NCI-H2227 treated with DMSO at 0.1 percent for 48 hours (cell line): Measurements from ENCODE around the gene MTX2.

Experiments used
- DNase-seq: peaks from one replicate; lab custom pipeline; 2025; lab: John Stamatoyannopoulos, UW

MTX2 gene

GRCh38 chr2:176269319-176270099, at the start of gene MTX2:
MTX2 (plus strand) TSS chr2:176269442; CDS start chr2:176269630, 188 bp downstream.
- peak; percentile 93 for DNase-seq

DNA sequence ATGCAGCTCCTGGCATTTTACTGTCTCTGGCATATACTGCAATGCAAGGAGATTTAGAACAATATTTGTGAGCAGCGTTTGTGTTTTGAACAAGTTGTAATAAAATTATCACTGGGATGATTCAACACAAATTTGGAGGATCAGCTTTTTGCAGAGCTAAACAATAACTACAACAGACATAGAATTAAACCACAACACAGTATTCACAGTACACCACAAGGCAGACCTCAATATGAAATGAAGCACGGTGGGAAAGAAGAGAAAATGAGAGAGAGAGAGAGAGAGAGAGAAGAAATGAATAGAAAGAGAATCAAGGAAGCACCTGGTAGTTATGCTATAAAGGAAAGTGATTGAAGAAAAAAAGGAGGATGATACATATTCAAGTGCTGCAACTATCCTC, 41.4 kb upstream of the MTX2 start:
- DNase-seq, result no peak

- DNase-seq, result no peak
Measured at GRCh38 chr2:176234156-176234555, 35.1 kb upstream of the MTX2 start.

DNA sequence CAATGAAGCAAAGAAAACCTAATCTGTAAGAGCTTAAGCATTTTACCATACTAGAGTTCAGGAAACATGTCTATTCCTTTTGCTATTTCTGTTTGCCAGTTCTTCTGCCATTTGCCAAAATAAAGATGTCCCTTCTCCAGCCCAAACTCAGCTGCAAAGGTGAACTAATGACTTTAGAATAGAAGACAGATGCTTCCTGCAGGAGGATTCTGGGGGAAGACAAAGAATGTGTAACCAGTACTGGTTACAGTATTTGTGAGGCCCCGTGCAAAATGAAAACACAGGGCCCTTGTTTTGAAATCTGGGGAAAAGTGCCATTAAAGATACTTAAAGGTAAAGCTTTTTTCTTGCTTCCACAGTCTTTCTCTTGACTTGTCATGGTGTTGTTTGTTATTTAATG, 34.3 kb upstream of the MTX2 start:
- DNase-seq, result no peak

GRCh38 chr2:176237456-176237855, 31.8 kb upstream of the MTX2 start:
- DNase-seq, result no peak

- DNase-seq, result no peak
Measured at GRCh38 chr2:176239031-176239430, 30.2 kb upstream of the MTX2 start.

GRCh38 chr2:176240301-176240700, 28.9 kb upstream of the MTX2 start:
- DNase-seq, result no peak

- no peak for DNase-seq
Measured at GRCh38 chr2:176242276-176242675, 27.0 kb upstream of the MTX2 start.

GRCh38 chr2:176246331-176246730, 22.9 kb upstream of the MTX2 start:
- no peak for DNase-seq

DNA sequence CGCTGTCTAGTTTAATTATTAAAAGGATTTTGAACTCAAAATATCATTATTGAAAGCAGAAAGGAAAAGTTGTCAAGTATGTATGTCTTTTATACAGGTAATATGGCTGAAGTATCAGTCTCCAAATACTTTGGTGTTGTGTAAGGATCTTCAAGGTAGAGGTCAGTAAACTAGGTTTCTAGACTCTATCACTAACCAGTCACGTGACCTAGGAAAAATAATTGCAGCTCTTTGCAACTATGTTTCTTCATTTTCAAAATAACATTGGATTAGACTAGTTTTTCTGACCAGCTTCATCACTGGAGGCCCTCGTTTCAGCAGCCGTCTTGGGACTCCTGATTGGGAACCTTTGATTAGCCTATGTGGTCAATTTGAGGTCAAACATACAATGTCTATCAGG, 21.4 kb upstream of the MTX2 start:
- no peak for DNase-seq

GRCh38 chr2:176251928-176252327, 17.3 kb upstream of the MTX2 start:
- no peak for DNase-seq

- no peak for DNase-seq
Measured at GRCh38 chr2:176260689-176261088, 8.6 kb upstream of the MTX2 start.

DNA sequence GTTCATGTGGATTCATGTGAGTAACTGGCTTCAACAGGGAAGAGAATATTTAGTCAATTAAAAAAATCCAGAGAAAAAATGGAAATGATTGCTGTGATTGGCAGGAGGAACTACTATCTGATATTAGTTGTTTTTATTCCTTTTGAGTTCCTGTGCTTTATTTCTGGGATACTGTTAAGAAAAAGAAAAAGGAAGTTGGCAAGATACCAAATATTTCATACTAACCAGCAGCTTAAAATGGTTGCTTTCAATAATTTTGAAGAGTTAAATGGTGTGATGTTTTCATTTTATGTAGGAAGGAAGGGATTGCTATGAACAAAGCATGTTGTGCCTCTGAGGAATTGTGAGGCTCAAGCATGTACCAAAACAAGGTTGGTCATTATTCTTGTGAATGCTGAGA, 8.1 kb upstream of the MTX2 start:
- no peak for DNase-seq

GRCh38 chr2:176268976-176269318, 295 bp upstream of the MTX2 start:
- no peak for DNase-seq

- peak; percentile 71 for DNase-seq
Measured at GRCh38 chr2:176270100-176270750, 983 bp downstream of the MTX2 start.

DNA sequence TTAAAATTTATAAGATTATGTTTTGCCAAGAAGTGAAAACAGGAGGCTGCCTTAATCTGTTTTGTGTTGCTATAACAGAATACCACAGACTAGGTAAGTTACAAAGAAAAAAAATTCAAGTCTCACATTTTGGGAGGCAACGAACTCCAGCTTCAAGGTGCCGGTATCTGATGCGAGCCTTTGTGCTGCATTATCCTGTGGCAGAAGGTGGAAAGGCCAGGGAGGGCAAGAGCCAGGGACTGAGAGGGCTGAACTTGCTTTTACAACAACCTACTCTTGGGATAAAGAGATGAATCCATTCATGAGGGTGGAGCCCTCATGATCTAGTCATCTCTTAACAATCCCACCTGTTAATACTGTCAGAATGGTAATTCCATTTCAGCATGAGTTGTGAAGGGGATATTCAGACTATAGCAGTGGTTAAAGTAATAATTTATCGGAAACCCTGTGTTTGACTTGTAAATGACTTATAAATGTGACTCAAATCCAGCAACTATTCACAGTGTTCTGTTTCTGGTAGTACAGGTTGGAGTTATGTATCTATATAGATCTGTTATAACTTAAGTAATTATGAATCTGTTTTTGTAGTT, 3.7 kb downstream of the MTX2 start:
- no peak for DNase-seq

DNA sequence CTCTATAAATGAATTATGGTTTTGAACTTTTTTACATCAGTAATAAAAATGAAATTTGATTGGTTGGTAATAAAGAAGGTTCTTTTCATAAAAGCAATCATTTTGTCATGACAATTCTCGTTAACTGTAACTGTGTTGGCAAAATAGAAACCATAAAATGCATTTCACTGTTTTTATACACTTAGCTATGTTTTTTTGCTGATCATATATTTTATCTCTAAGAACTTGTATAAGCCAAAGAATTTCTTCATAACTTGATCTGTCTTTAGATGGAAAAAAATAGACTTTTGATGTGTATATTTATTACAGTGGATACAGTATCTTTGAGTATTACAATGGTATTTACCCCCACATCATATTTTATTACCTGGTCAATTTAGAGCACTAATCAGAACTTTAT, 9.7 kb downstream of the MTX2 start:
- DNase-seq, result no peak

DNA sequence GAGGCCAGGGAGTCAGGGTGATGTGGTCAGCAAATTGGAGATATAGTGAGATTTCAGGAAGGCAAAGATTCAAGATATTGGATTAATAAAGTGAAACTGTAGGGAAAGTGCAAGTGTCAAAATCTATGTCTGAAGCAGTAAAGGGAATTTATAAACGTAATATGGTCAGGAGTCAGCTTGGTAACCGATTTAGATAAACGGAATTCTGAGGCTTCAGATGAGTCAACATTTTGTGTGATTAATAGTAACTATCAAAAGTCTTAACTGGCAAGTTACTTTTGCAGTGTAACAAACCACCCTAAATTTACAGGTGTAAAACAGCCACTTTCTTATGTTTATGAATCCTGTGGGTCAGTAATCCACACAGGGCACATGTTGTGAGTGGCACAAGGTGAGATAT, 10.9 kb downstream of the MTX2 start:
- DNase-seq, result no peak

DNA sequence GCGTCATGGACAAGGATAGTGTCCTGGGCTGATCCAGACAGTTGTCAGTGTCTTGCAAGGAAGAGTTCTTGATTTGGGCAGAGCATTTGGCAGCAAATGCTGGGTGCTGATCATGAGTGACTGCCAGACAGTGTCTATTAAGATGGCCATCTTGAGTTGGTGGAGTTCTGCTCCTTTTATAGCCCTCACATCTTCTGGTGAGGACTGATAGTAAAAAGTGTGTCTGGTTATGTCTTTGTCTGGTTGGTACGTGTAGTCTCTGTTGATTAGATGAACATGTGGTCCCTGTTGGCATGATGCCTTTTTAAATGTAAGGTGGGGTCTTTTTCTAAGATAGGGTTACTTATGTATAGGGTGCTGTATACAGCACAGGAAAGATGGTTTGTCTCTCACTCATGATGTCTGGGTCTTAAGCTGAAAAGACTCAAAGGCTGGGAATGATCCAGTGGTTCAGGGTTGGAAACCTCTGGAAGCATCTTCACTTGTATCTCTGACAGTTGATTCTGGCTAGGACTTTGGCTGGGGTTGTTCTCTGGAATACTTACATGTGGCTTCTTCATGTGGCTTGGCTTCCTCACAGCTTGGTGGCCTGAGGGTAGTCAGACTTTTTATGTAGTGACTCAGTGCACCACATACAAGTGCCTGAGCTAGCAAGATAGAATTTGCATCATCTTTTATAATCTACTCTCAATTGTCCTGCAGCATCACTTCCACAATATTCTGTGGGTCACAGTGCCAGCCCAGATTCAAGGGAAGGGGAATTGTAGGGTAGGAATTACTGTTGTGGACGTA, 11.8 kb downstream of the MTX2 start:
- DNase-seq, result no peak

DNA sequence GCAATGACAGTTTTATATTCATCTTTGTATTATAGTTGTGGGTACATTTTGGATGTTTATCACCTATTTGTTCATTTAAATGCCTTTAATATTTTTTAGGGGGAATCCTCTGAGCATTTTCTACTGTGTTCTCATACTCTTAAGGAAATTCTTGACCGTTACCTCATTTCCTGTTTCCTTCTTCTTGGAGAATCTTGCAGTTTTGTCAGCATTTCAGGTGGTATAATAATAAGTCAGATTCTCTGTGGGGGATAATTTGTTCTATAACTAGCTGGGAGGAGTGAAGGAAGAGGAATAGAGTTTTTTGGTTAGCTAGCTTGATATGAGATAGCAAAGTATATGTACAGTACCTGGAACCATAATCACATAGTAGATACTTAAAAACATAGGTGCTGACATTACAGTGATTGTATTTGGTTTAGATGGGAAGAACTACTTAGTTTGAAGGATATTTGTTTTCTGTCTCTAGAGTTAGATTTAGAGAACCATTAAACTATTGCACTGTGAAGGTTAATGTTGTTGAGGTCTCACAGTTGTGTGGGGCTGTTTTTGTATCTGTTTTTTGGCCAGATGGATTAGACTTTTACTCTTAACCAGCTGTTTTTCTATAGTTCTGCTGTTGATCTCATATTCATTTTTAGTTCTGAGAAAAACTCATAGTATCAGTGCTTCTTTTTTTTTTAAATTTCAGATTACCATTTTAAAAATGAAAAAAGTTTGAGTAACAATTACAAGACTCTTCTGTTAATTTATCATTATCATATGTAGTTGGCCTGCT, 14.2 kb downstream of the MTX2 start:
- no peak for DNase-seq

- no peak for DNase-seq
Measured at GRCh38 chr2:176284461-176285049, 15.3 kb downstream of the MTX2 start.
